ENCODE measurements around the gene TMC5.

The TMC5 gene

DNA sequence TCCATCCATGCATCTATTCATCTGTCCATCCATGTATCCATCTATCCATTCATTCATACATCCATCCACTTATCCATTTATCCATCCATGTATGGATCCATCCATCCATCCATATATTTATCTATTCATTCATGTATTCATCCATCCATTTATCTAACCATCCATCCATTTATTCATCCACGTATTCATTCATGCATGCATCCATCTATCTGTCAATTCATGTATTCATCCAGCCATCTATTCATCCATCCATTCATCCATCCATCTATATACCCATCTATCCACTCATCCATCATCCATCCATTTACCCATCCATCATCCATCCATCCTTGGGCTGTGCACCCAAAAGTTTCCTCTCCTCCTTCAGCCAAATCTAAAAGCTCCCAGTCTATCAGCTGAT lies 60.8 kb downstream of the TMC5 start:
- H3F3A ChIP-seq (ENCODE audit: insufficient read depth, low read length), result no peaks in the 10 kb centered on the region
- no peak overlapping the region for H2AFZ ChIP-seq (ENCODE audit: low read length)
- DNase-seq, result no peak
- TF ChIP-seq CTCF (IDR thresholded peaks at IDR 0.05; ENCODE audit: low read length) (no peak), EZH2phosphoT487 (IDR thresholded peaks at IDR 0.05; ENCODE audit: low read length) (no peak), EZH2 (optimal IDR thresholded peaks at IDR 0.05; ENCODE audit: low read depth, low read length) (no peak)
- no peak overlapping the region for H3K27ac ChIP-seq (ENCODE audit: low read length)
- H3K79me2 ChIP-seq (ENCODE audit: low read length), result no peaks in the 10 kb centered on the region
- no peaks in the 10 kb centered on the region for H3K4me1 ChIP-seq (ENCODE audit: low read length)
- H3K9ac ChIP-seq (ENCODE audit: low read length), result no peak overlapping the region
- H3K36me3 ChIP-seq (replicated peaks; ENCODE audit: insufficient read depth, low read length), result no peaks in the 10 kb centered on the region
- H3K9me2 ChIP-seq (replicated peaks; ENCODE audit: insufficient read depth, low read length), result no peaks in the 10 kb centered on the region
- H3K27me3 ChIP-seq (replicated peaks; ENCODE audit: insufficient read depth, low read length), result no peaks in the 10 kb centered on the region
- no peaks in the 10 kb centered on the region for H4K20me1 ChIP-seq (ENCODE audit: insufficient read depth, low read length)
- H3K4me3 ChIP-seq (ENCODE audit: low read length), result no peak overlapping the region
- H3K9me3 ChIP-seq (replicated peaks; ENCODE audit: insufficient read depth, low read length), result no peaks in the 10 kb centered on the region
- H3K4me2 ChIP-seq (ENCODE audit: low read depth, low read length), result no peak overlapping the region

GRCh38 chr16:19479302-19479721 lies 61.6 kb downstream of the TMC5 start:
- Histone ChIP-seq H3K27ac (ENCODE audit: low read length) (no peak overlapping the region), H4K20me1 (ENCODE audit: insufficient read depth, low read length) (no peaks in the 10 kb centered on the region), H3K4me3 (ENCODE audit: low read length) (no peak overlapping the region), H3F3A (ENCODE audit: insufficient read depth, low read length) (no peaks in the 10 kb centered on the region), H3K9me2 (replicated peaks; ENCODE audit: insufficient read depth, low read length) (no peaks in the 10 kb centered on the region), H2AFZ (ENCODE audit: low read length) (no peak overlapping the region), H3K79me2 (ENCODE audit: low read length) (no peaks in the 10 kb centered on the region), H3K9ac (ENCODE audit: low read length) (no peak overlapping the region), H3K27me3 (replicated peaks; ENCODE audit: insufficient read depth, low read length) (no peaks in the 10 kb centered on the region), H3K4me2 (ENCODE audit: low read depth, low read length) (no peak overlapping the region), H3K4me1 (ENCODE audit: low read length) (no peaks in the 10 kb centered on the region), H3K9me3 (replicated peaks; ENCODE audit: insufficient read depth, low read length) (no peaks in the 10 kb centered on the region), H3K36me3 (replicated peaks; ENCODE audit: insufficient read depth, low read length) (no peaks in the 10 kb centered on the region)
- TF ChIP-seq EZH2phosphoT487 (IDR thresholded peaks at IDR 0.05; ENCODE audit: low read length) (no peak), EZH2 (optimal IDR thresholded peaks at IDR 0.05; ENCODE audit: low read depth, low read length) (no peak), CTCF (IDR thresholded peaks at IDR 0.05; ENCODE audit: low read length) (no peak)
- no peak for DNase-seq

DNA sequence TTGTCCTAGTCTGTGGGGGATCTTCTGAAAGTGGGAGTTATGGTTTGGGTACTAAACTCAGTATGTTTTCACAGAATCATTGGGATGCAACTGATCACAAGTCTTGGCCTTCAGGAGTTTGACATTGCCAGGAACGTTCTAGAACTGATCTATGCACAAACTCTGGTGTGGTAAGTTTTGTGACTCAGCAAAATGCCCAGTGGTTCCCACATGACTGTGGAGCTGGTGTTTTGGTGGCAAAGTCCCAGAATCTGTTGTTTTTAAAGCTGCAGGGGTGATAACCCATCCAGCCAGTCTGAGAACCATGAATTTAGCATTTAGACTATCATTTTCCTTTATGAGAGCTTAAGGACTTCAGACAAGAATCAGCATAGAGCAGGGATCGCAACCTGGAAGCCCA lies 63.6 kb downstream of the TMC5 start:
- Histone ChIP-seq H3K79me2 (ENCODE audit: low read length) (no peaks in the 10 kb centered on the region), H3K9me2 (replicated peaks; ENCODE audit: insufficient read depth, low read length) (no peaks in the 10 kb centered on the region), H3K27ac (ENCODE audit: low read length) (no peak overlapping the region), H3F3A (ENCODE audit: insufficient read depth, low read length) (no peaks in the 10 kb centered on the region), H3K9me3 (replicated peaks; ENCODE audit: insufficient read depth, low read length) (no peaks in the 10 kb centered on the region), H3K4me3 (ENCODE audit: low read length) (no peak overlapping the region), H3K4me2 (ENCODE audit: low read depth, low read length) (no peak overlapping the region), H2AFZ (ENCODE audit: low read length) (no peak overlapping the region), H3K27me3 (replicated peaks; ENCODE audit: insufficient read depth, low read length) (no peaks in the 10 kb centered on the region), H3K9ac (ENCODE audit: low read length) (no peak overlapping the region), H3K36me3 (replicated peaks; ENCODE audit: insufficient read depth, low read length) (no peaks in the 10 kb centered on the region), H4K20me1 (ENCODE audit: insufficient read depth, low read length) (no peaks in the 10 kb centered on the region), H3K4me1 (ENCODE audit: low read length) (no peaks in the 10 kb centered on the region)
- DNase-seq, result no peak
- TF ChIP-seq EZH2 (optimal IDR thresholded peaks at IDR 0.05; ENCODE audit: low read depth, low read length) (no peak), EZH2phosphoT487 (IDR thresholded peaks at IDR 0.05; ENCODE audit: low read length) (no peak), CTCF (IDR thresholded peaks at IDR 0.05; ENCODE audit: low read length) (no peak)
